HCT116 (cell line): Measurements from ENCODE around the gene CBX5. TPM values are rescaled to one million over a fixed set of nuclear protein-coding genes. Genes with fewer than 3 reads are reported as not detected.
A peak's percentile ranks its signal among the peaks of the same experiment; 100 is the strongest.

ENCODE experiments used
- ATAC-seq: fragments of 200-7000 bp; cut with Tn5 transposase; 2 replicates; pipeline ENCODE4 v1.9.1; 2020; ENCODE audit warnings: mild to moderate bottlenecking, moderate library complexity
- BruUV-seq: library from RNA; stranded (reverse); fragments of 400-500 nt; replicated peaks from 2 replicates; lab custom pipeline; 2021; lab: Mats Ljungman, UMichigan
- CTCF ChIA-PET: fragments of 300-600 bp; sonication (Branson Sonifier 250); formaldehyde crosslinking; loops from one replicate; lab custom pipeline; 2021; ENCODE audit warnings: antibody characterized with exemption; lab: Charles Lee
- POLR2A ChIA-PET: fragments of 300-600, 350-600 bp; sonication (Branson Sonifier 250); formaldehyde crosslinking; loops from one replicate; lab custom pipeline; 2021; ENCODE audit warnings: antibody characterized with exemption; lab: Charles Lee
- RAD21 ChIA-PET, 2 experiments: fragments of 300-600 bp; sonication (Branson Sonifier 250); formaldehyde crosslinking; loops; one replicate each; lab custom pipeline; 2023; ENCODE audit warnings: low total read pairs in 2 of 2; ENCODE audit not compliant: uncharacterized antibody in 2 of 2, unreplicated experiment in 2 of 2, low non-redundant PET in 1 of 2; lab: Charles Lee
- DNase-seq: peaks from one replicate; pipeline ENCODE4 v3.0.0-alpha.2; 2010; ENCODE audit warnings: low read depth, low spot score
- H2AFZ ChIP-seq: fragments of 200-600 bp; shearing (Covaris generic), sonication (generic); 2 replicates; pipeline ENCODE4 v1.6.1; 2017; ENCODE audit warnings: low read depth, mixed run types, mixed read lengths, antibody characterized with exemption, low read length; ENCODE audit not compliant: poor library complexity, severe bottlenecking
- H3K27ac ChIP-seq: 2 replicates; pipeline ENCODE4 v1.5.1; 2012; ENCODE audit warnings: low read depth, low read length
- H3K27me3 ChIP-seq: fragments of 200-600 bp; sonication (generic); 2 replicates; pipeline ENCODE4 v1.6.1; 2016; ENCODE audit warnings: mixed run types, low read length, mixed read lengths; ENCODE audit not compliant: insufficient read depth
- H3K36me3 ChIP-seq, 2 experiments: fragments of 200-500 bp in 1 of 2; fragments of 200-600 bp in 1 of 2; sonication (Bioruptor generic) in 1 of 2; sonication (generic) in 1 of 2; 2 replicates each; pipeline versions ENCODE4 v1.5.1 to v1.6.1; 2014 to 2016; ENCODE audit warnings: low read length in 2 of 2, inconsistent platforms in 1 of 2, mixed read lengths in 1 of 2, mixed run types in 1 of 2; ENCODE audit not compliant: insufficient read depth in 2 of 2, control insufficient read depth in 1 of 2
- H3K4me1 ChIP-seq, 2 experiments: fragments of 200-600 bp in 1 of 2; sonication (generic) in 1 of 2; 2 replicates each; pipeline versions ENCODE4 v1.5.1 to v1.6.1; 2012 to 2017; ENCODE audit warnings: low read length in 2 of 2, inconsistent platforms in 1 of 2, mild to moderate bottlenecking in 1 of 2, mixed read lengths in 1 of 2, mixed run types in 1 of 2, moderate library complexity in 1 of 2; ENCODE audit not compliant: insufficient read depth in 2 of 2, control insufficient read depth in 1 of 2
- H3K4me2 ChIP-seq: fragments of 200-600 bp; sonication (generic); 2 replicates; pipeline ENCODE4 v1.6.1; 2017; ENCODE audit warnings: mixed run types, low read length, mixed read lengths
- H3K4me3 ChIP-seq, 2 experiments: fragments of 200-600 bp in 1 of 2; sonication (generic) in 1 of 2; replicated peaks in 1 of 2; 2 replicates each; pipeline ENCODE4 v1.5.1; 2011 to 2016; ENCODE audit warnings: low read length in 2 of 2, control low read depth in 1 of 2, low read depth in 1 of 2, mild to moderate bottlenecking in 1 of 2, mixed read lengths in 1 of 2, mixed run types in 1 of 2
- H3K79me2 ChIP-seq: fragments of 200-600 bp; sonication (generic); 2 replicates; pipeline ENCODE4 v1.6.1; 2017; ENCODE audit warnings: mild to moderate bottlenecking, mixed run types, low read length, moderate library complexity, mixed read lengths; ENCODE audit not compliant: insufficient read depth
- H3K9ac ChIP-seq: fragments of 200-600 bp; sonication (generic); 2 replicates; pipeline ENCODE4 v1.6.1; 2016; ENCODE audit warnings: low read length, mixed read lengths
- H3K9me2 ChIP-seq: fragments of 200-600 bp; sonication (generic), shearing (Covaris generic); 2 replicates; pipeline ENCODE4 v1.6.1; 2017; ENCODE audit warnings: mixed run types, mild to moderate bottlenecking, moderate library complexity; ENCODE audit not compliant: insufficient read depth
- H3K9me3 ChIP-seq, 2 experiments: fragments of 200-500 bp in 1 of 2; fragments of 200-600 bp in 1 of 2; sonication (Bioruptor generic) in 1 of 2; sonication (generic) in 1 of 2; 2 replicates each; pipeline ENCODE4 v1.6.1; 2014 to 2017; ENCODE audit warnings: low read length in 2 of 2, mixed read lengths in 2 of 2, inconsistent platforms in 1 of 2, low read depth in 1 of 2, mild to moderate bottlenecking in 1 of 2, mixed run types in 1 of 2, moderate library complexity in 1 of 2; ENCODE audit not compliant: control insufficient read depth in 1 of 2, insufficient read depth in 1 of 2
- H4K20me1 ChIP-seq: fragments of 200-600 bp; sonication (generic), shearing (Covaris generic); 2 replicates; pipeline ENCODE4 v1.6.1; 2017; ENCODE audit warnings: mixed run types, mild to moderate bottlenecking, moderate library complexity; ENCODE audit not compliant: insufficient read depth
- CBX3 ChIP-seq: IDR thresholded peaks from 2 replicates; pipeline ENCODE4 v1.6.1; 2012; ENCODE audit warnings: low read depth
- CEBPB ChIP-seq: IDR thresholded peaks from 2 replicates; pipeline ENCODE4 v1.6.1; 2012; ENCODE audit warnings: low read depth
- EZH2 ChIP-seq: fragments of 200-600 bp; sonication (generic); IDR thresholded peaks from 2 replicates; pipeline ENCODE4 v1.6.1; 2017; ENCODE audit warnings: antibody characterized with exemption, mixed run types
- EZH2phosphoT487 ChIP-seq: fragments of 200-600 bp; IDR thresholded peaks from 2 replicates; pipeline ENCODE4 v1.6.1; 2018; ENCODE audit warnings: antibody characterized with exemption, borderline replicate concordance
- FOSL1 ChIP-seq: IDR thresholded peaks from 2 replicates; pipeline ENCODE4 v1.6.1; 2012; ENCODE audit warnings: low read depth
- MAX ChIP-seq: IDR thresholded peaks from 2 replicates; pipeline ENCODE4 v1.6.1; 2012
- POLR2A ChIP-seq: IDR thresholded peaks from 2 replicates; pipeline ENCODE4 v1.7.0; 2011; ENCODE audit warnings: borderline replicate concordance; ENCODE audit not compliant: insufficient read depth, insufficient read length; ENCODE audit errors: extremely low read depth
- POLR2AphosphoS5 ChIP-seq: IDR thresholded peaks from 2 replicates; pipeline ENCODE4 v1.6.1; 2011; ENCODE audit warnings: mild to moderate bottlenecking, low read depth, low read length, moderate library complexity
- RAD21 ChIP-seq: IDR thresholded peaks from 2 replicates; pipeline ENCODE4 v1.6.1; 2012; ENCODE audit warnings: low read depth, mild to moderate bottlenecking
- SIN3A ChIP-seq: IDR thresholded peaks from 2 replicates; pipeline ENCODE4 v1.6.1; 2012; ENCODE audit warnings: low read depth
- SP1 ChIP-seq: IDR thresholded peaks from 2 replicates; pipeline ENCODE4 v1.6.1; 2012; ENCODE audit warnings: low read depth
- SRF ChIP-seq: IDR thresholded peaks from 2 replicates; pipeline ENCODE4 v1.6.1; 2012; ENCODE audit warnings: low read depth
- TCF7L2 ChIP-seq: IDR thresholded peaks from 2 replicates; pipeline ENCODE4 v1.7.0; 2011; ENCODE audit warnings: borderline replicate concordance, inconsistent platforms; ENCODE audit not compliant: insufficient read depth, insufficient read length; ENCODE audit errors: extremely low read depth
- YY1 ChIP-seq: IDR thresholded peaks from 2 replicates; pipeline ENCODE4 v1.6.1; 2011; ENCODE audit warnings: low read length, low read depth, moderate library complexity, mild to moderate bottlenecking; ENCODE audit not compliant: insufficient replicate concordance; ENCODE audit errors: extremely low read depth
- ZFX ChIP-seq: fragments of 450-650 bp; IDR thresholded peaks from 2 replicates; pipeline ENCODE4 v1.6.1; 2017
- intact Hi-C: fragments of 100-400 bp; cut with micrococcal nuclease; formaldehyde crosslinking; loops from 2 replicates; pipeline ENCODE4 v1.10.0; 2022
- total RNA-seq: library from RNA; stranded (reverse); gene quantifications from one replicate; pipeline ENCODE4 v1.2.1, GENCODE V29; 2021; ENCODE audit not compliant: unreplicated experiment
- TF ChIP-seq, protein P1 (sequence below), 3 experiments: fragments of 200-600 bp in 1 of 3; sonication (generic) in 1 of 3; IDR thresholded peaks in 2 of 3; conservative IDR thresholded peaks in 1 of 3; 2 replicates each; pipeline ENCODE4 v1.5.1; 2012 to 2017; ENCODE audit warnings: low read depth in 2 of 3, low read length in 2 of 3, antibody characterized with exemption in 1 of 3, borderline replicate concordance in 1 of 3, control low read depth in 1 of 3, mild to moderate bottlenecking in 1 of 3, mixed read lengths in 1 of 3, mixed run types in 1 of 3, moderate library complexity in 1 of 3; ENCODE audit not compliant: insufficient read depth in 1 of 3
- TF ChIP-seq, protein P2 (sequence below): IDR thresholded peaks from 2 replicates; pipeline ENCODE4 v1.6.1; 2011; ENCODE audit warnings: mild to moderate bottlenecking, low read length, moderate library complexity; ENCODE audit not compliant: insufficient replicate concordance; ENCODE audit errors: extremely low read depth

CBX5 gene
- total RNA-seq, 1 experiment from 2014 or later = 72.3 TPM

DNA sequence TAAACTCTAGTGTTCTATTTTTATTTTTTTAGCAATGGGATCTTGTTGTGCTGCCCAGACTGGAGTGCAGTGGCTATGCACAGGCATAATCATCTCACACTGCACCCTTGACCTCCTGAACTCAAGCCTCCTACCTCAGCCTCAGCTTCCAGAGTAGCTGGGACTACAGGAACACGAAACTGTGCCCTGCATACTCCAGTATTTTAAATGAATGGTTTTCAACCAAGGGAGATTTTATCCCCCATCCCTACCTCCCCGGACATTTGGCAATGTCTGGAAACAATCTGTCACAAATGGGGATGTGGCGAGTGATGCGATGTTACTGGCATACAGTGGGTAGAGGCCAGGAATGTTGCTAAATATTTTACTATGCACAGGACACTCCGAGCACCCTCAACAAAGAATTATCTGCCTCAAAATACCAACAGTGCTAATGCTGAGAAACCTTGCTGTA is 2.1 kb downstream of the CBX5 start:
- peaks cover 10 to 28% of the 10 kb centered on the region in 2 experiments for H3K4me1 ChIP-seq

More for the DNA sequence above, 2.1 kb downstream of the CBX5 start:
- H3K9me3 ChIP-seq = no peaks in the 10 kb centered on the region
- intact Hi-C loops = loop anchor here (2.0 kb wide), 1 partner anchor 25 kb away; no protein-coding TSS in a partner anchor
- H3K4me3 ChIP-seq = peak overlapping the region; percentile 74 to 81; a peak in 3 of 4 replicates
- H2AFZ ChIP-seq = no peak overlapping the region
- BruUV-seq = no TSS peak
- DNase-seq (no peak), ATAC-seq (no peak)
- peak overlapping the region; percentile 93; the same call in 1 of the 2 replicates for H3K27ac ChIP-seq
- POLR2A ChIA-PET = no interaction called here
- peaks cover 7% of the 10 kb centered on the region; the same call in 1 of the 2 replicates for H4K20me1 ChIP-seq
- peaks cover 14 to 33% of the 10 kb centered on the region in 2 experiments for H3K36me3 ChIP-seq
- RAD21 ChIA-PET = no interaction called here
- peak overlapping the region; percentile 88 for H3K4me2 ChIP-seq
- CTCF ChIA-PET = no interaction called here
- peaks cover 80% of the 10 kb centered on the region for H3K79me2 ChIP-seq
- TF ChIP-seq SRF = no peak
- no peak for TF ChIP-seq CEBPB
- TF ChIP-seq SP1 = no peak
- TF ChIP-seq TCF7L2 = no peak
- TF ChIP-seq YY1 = no peak
- no peak for TF ChIP-seq FOSL1
- TF ChIP-seq, protein P1, sequence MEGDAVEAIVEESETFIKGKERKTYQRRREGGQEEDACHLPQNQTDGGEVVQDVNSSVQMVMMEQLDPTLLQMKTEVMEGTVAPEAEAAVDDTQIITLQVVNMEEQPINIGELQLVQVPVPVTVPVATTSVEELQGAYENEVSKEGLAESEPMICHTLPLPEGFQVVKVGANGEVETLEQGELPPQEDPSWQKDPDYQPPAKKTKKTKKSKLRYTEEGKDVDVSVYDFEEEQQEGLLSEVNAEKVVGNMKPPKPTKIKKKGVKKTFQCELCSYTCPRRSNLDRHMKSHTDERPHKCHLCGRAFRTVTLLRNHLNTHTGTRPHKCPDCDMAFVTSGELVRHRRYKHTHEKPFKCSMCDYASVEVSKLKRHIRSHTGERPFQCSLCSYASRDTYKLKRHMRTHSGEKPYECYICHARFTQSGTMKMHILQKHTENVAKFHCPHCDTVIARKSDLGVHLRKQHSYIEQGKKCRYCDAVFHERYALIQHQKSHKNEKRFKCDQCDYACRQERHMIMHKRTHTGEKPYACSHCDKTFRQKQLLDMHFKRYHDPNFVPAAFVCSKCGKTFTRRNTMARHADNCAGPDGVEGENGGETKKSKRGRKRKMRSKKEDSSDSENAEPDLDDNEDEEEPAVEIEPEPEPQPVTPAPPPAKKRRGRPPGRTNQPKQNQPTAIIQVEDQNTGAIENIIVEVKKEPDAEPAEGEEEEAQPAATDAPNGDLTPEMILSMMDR (IDR thresholded peaks at IDR 0.05 in 2 of 3, conservative IDR thresholded peaks at IDR 0.05 in 1 of 3; ENCODE audit: borderline replicate concordance in 1 of 3, insufficient read depth in 1 of 3, low read depth in 2 of 3, low read length in 2 of 3) = no peak
- TF ChIP-seq, protein P2, sequence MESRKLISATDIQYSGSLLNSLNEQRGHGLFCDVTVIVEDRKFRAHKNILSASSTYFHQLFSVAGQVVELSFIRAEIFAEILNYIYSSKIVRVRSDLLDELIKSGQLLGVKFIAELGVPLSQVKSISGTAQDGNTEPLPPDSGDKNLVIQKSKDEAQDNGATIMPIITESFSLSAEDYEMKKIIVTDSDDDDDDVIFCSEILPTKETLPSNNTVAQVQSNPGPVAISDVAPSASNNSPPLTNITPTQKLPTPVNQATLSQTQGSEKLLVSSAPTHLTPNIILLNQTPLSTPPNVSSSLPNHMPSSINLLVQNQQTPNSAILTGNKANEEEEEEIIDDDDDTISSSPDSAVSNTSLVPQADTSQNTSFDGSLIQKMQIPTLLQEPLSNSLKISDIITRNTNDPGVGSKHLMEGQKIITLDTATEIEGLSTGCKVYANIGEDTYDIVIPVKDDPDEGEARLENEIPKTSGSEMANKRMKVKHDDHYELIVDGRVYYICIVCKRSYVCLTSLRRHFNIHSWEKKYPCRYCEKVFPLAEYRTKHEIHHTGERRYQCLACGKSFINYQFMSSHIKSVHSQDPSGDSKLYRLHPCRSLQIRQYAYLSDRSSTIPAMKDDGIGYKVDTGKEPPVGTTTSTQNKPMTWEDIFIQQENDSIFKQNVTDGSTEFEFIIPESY = no peak
- TF ChIP-seq POLR2A = no peak
- no peak for TF ChIP-seq EZH2
- TF ChIP-seq CBX3 = no peak
- no peak for TF ChIP-seq SIN3A
- TF ChIP-seq MAX = no peak
- TF ChIP-seq RAD21 = no peak
- no peak for TF ChIP-seq EZH2phosphoT487
- no peak; the same call in 1 of the 2 replicates for TF ChIP-seq POLR2AphosphoS5
- no peak for TF ChIP-seq ZFX
- H3K9ac ChIP-seq = peak overlapping the region; percentile 97
- no peaks in the 10 kb centered on the region for H3K9me2 ChIP-seq
- no peaks in the 10 kb centered on the region for H3K27me3 ChIP-seq
